Erythroblast (primary cell): Measurements from ENCODE around the gene ASTL.

Experiments
- GATA1 ChIP-seq: IDR thresholded peaks from 2 replicates; pipeline ENCODE4 v1.6.1; 2011; ENCODE audit warnings: low read depth, mild to moderate bottlenecking, control low read depth, low read length, moderate library complexity
- POLR2A ChIP-seq: IDR thresholded peaks from 2 replicates; pipeline ENCODE4 v1.6.1; 2011; ENCODE audit warnings: mild to moderate bottlenecking, low read length

GRCh38 chr2:96113367-96113677, 25.0 kb downstream of the ASTL start:
- TF ChIP-seq POLR2A (no peak), GATA1 (no peak)
